HL-60/S4 treated with retinoic acid at 250 ng/mL for 4 days and 3 days (cell line): Measurements from ENCODE around the gene ZG16.

Experiments
- in situ Hi-C: fragments of 300-500 bp; cut with MboI; formaldehyde crosslinking; loops from 2 replicates; pipeline ENCODE4 v1.7.0; 2022; ENCODE audit warnings: low sequenced_read_pairs

Gene ZG16

DNA sequence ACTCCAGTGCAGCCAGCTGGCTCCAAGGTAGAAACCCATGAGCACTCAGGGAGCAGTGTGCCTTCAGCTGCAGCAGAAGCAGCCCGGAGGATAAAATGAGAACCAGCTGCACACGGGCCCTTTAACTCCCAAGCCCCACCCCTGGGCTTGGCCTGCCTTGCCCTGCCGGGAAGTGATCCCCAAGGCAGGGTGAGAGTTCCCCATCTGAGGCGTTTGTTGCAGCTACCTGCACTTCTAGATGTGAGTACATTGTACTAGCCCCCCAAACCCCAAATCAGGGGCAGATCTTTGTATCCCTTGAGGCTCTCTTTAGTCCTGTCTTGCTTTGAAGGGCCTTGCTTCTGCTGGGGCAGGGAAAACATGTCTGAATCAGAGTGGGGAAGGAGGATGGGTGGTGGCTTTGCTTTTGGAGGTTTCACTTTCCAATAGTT lies 42.2 kb downstream of the ZG16 start, which contains the start of gene MVP:
Gene MVP, plus strand, starts transcription at position 192 of the 431 bp plus-strand sequence. CDS start 10,088 bp downstream, outside the sequence.
- in situ Hi-C loops, result no loop called here

DNA sequence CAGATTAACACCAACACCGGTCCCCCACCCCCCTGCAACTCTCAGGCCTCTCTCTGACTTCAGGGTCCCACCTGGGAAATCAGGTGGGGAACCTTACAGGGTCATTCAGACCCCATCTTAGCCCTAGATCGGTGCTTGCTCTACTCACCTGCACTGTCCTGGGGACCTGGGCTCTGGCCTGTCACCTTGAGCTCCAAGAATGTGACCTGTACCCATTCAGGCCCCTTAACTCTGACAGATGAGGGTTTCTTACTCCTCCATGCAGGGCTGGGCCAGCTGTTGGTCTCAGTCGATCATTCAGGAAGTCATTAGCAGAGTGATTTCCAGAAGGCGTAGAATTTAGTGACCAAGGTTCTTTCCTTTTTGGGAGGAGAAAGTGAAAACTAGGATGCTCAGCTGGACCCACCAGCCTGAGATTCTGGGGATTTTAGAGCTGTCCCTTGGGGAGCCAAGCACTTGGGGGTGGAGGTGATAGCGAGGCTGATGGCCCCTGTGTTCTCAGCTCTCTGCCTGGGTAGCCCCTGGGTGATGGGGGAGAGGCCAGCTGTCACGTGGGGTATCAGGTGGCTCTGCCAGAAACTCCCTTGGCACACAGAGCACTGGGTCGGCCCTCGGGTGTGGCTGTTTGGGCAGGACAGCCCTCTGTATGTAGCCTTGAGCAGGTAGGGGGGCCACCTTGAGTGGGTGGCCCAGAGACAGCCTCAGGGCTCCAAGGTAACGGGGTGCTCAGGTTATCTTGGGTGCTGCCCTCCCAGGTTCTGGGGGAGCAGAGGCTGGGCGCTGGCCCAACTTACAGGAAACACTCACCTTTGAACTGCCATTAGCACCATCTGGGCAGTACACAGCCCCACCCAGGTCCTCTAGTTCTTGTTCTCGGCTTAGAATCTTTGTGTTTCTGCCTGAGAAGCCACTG lies 42.9 kb downstream of the ZG16 start:
- in situ Hi-C loops, result no loop called here

DNA sequence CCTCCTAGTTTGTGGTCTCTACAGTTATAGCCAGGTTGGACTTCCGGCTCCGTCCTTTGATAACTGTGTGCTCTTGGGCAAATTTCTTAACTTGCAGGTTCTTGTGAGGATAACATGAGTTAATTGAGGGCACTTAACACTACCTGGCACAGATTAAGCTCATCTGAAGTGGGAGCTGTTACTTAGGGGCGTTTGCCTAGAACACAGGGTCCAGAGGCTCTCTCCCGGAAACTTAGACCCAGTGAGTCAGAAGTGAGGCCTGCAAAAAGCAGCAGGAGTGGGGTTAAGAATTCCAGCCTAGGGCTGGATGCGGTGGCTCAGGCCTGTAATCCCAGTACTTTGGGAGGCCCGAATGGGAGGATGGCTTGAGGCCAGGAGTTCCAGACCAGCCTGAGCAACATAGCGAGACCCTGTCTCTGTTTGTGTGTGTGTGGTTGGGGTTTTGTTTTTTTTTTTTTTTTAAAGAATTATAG lies 43.6 kb downstream of the ZG16 start:
- in situ Hi-C loops, result no loop called here

DNA sequence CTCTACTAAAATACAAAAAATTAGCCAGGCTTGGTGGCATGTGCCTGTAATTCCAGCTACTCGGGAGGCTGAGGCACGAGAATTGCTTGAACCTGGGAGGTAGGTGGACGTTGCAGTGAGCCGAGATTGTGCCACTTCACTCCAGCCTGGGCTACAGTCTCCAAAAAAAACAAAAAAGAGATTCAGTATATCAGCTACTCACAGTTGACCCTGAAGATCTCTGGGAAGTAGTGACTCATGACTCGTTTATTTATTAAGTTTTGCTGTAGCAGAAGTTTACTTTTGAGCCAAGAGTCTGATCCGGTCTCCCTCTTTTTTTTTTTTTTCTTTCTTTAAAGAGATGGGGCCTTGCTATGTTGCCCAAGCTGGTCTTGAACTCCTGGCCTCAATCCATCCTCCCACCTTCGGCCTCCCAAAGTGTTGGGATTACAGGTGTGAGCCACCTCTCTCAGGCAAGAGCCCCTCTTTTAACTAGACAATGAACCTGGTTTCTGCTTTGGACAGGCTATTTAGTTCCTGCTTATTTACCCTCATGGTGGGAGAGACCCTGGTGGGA lies 46.6 kb downstream of the ZG16 start:
- in situ Hi-C loops, result no loop called here

DNA sequence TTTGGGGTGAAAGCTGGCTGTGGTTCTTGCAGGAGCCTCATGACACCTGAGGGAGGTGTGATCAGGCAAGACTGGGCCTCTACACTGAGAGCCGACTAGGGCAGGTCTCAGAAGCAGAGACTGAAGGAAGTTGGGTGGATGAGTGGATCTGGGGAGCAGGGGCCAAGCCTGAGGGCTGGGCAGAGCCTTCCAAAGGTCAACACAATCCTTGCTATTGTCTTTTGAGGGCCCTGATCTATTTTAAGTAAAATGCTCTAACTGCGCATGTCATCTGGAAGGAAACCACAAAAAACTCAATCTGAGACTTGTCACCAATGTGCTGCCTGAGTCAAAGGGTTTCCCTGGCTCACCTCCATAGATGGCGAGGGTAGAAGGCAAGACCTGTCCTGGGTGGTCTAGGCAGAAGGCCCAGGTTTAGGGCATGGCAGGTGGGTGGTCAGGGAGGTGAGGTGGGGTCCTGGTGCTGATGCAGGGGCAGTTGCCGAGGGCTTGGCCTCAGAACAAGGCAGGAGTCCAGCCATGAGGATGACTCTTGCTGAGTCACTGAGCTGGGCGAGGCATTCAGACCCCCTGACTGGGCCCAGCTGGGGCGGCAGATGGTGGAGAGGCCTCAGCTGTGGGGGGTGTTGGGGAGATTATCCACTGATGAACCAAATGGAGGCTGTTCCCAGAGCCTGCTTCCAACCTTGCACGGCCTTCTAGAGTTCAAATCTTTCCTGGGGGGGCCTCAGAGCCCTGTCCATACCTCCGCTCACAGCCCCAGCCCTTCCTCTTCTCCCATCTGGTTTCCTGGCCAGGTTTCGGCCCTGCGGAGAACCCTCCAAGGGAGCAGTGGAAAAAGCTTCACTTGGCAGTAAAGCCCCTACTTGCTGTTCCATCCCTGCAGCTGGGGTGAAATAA lies 47.3 kb downstream of the ZG16 start:
- in situ Hi-C loops, result no loop called here

DNA sequence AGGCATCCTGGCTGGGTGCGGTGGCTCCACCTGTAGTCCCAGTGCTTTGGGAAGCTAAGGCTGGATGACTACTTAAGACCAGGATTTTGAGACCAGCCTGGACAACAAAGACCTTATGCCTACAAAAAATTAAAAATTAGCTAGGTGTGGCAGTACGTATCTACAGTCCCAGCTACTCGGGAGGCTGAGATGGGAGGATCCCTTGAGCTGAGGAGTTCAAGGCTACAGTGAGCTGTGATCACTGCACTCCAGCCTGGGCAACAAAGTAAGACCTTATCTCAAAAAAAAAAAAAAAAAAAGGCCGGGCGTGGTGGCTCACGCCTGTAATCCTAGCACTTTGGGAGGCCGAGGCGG lies 48.3 kb downstream of the ZG16 start:
- in situ Hi-C loops, result no loop called here

DNA sequence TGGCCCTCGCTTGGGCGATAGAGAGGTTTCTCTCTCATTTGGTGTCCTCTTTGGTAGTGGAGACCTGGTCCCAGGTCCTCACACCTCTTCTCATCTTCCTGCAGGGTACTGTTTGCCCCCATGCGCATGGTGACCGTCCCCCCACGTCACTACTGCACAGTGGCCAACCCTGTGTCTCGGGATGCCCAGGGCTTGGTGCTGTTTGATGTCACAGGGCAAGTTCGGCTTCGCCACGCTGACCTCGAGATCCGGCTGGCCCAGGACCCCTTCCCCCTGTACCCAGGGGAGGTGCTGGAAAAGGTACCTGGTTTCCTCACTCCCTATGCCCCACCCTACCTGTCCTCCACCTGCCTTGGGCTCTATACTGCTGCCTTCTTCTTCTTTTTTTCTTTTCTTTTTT lies 52.7 kb downstream of the ZG16 start:
- in situ Hi-C loops, result no loop called here

DNA sequence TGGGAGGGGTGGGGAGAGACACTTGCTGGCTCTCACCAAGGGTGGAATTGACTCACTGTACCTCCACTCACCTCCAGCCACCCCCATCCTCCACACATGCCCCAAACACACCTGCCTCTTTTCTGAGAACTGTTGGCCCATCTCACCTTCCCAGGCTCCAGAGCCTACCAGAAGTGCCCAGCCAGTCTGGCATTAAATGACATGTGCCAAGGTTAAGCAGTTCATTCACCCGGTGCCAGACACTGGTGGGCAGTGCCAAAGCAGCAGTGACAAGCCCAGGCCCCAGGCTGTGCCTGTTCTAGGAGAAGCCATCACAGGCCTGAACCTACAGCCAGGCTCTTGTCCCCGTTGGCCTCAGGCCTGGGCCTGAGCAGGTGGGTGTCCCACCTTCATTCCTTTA lies 53.4 kb downstream of the ZG16 start:
- in situ Hi-C loops, result no loop called here
